Myocyte (in vitro differentiated cells): ENCODE data around the gene INAFM2. TPM values are rescaled to one million over a fixed set of nuclear protein-coding genes. Genes with fewer than 3 reads are reported as not detected.

Experiments used
- DNase-seq: peaks from one replicate; pipeline ENCODE4 v3.0.0-alpha.2; 2012; ENCODE audit warnings: low read depth
- polyA plus RNA-seq: library from polyadenylated mRNA; unstranded; fragments of >200 nt; gene quantifications from one replicate; pipeline ENCODE4 v1.2.1, GENCODE V29; 2012; ENCODE audit warnings: missing spikeins
- total RNA-seq: library from RNA; depleted of rRNA; stranded (reverse); fragments of >200 nt; gene quantifications from 2 replicates; pipeline ENCODE4 v1.2.3, GENCODE V29; 2014

The INAFM2 gene
- 40.5 and 73.3 TPM in 2 replicates for total RNA-seq
- polyA plus RNA-seq, result 31.6 TPM

GRCh38 chr15:40323239-40323952, at the start of gene INAFM2:
TSS of gene INAFM2 (plus strand) at chr15:40323692. CDS start at chr15:40324056, 364 bp downstream.
- DNase-seq, result peak; percentile 96

GRCh38 chr15:40274350-40275274, 48.9 kb upstream of the INAFM2 start:
- peak; percentile 79 for DNase-seq

GRCh38 chr15:40275523-40275922, 48.0 kb upstream of the INAFM2 start:
- no peak for DNase-seq

- DNase-seq, result no peak
These were observed 47.5 kb upstream of the INAFM2 start for GRCh38 chr15:40275954-40276353.

GRCh38 chr15:40276927-40277326, 46.6 kb upstream of the INAFM2 start:
- DNase-seq, result no peak

GRCh38 chr15:40277471-40277870, 46.0 kb upstream of the INAFM2 start:
- DNase-seq, result no peak

- DNase-seq, result no peak
These were observed 45.5 kb upstream of the INAFM2 start for GRCh38 chr15:40278026-40278425.

GRCh38 chr15:40279437-40280141, 43.9 kb upstream of the INAFM2 start:
- peak; percentile 59 for DNase-seq

- DNase-seq, result no peak
These were observed 43.0 kb upstream of the INAFM2 start for GRCh38 chr15:40280260-40281056.

GRCh38 chr15:40281057-40281800, 42.3 kb upstream of the INAFM2 start:
- no peak for DNase-seq

GRCh38 chr15:40281801-40282146, 41.7 kb upstream of the INAFM2 start:
- DNase-seq, result no peak

- peak; percentile 21 for DNase-seq
These were observed 41.2 kb upstream of the INAFM2 start for GRCh38 chr15:40282147-40282868.

GRCh38 chr15:40282869-40283614, 40.5 kb upstream of the INAFM2 start, which contains the start of gene ANKRD63:
TSS of gene ANKRD63 (minus strand) at chr15:40283064. CDS start at chr15:40282586, 478 bp downstream.
- no peak for DNase-seq

- DNase-seq, result no peak
These were observed 39.7 kb upstream of the INAFM2 start for GRCh38 chr15:40283615-40284300.

GRCh38 chr15:40285151-40285550, 38.3 kb upstream of the INAFM2 start:
- DNase-seq, result no peak

- DNase-seq, result no peak
These were observed 37.9 kb upstream of the INAFM2 start for GRCh38 chr15:40285554-40286011.

- peak; percentile 10 for DNase-seq
These were observed 37.4 kb upstream of the INAFM2 start for GRCh38 chr15:40286061-40286532.

GRCh38 chr15:40286794-40287193, 36.7 kb upstream of the INAFM2 start:
- no peak for DNase-seq
